ENCODE results near the gene ALKBH2.

DNA sequence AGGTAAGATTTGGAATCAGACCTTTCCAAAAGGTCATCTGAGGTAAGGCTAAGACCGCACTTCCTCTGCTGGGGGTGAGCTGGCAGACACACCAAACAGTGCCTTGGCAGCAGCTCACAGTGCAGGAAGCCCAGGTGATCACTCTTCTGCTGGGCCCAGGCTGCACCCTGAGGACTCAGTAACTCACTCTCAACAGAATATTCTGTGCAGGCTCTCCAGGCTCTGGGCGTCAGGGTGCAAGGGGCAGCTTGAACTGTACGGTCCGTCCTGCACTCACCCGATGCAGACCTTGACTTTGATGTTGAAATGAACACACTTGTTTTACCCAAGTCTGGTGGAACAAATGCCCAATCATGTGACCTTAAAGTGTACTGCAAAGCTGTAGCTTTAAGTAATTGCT is 6.0 kb downstream of the ALKBH2 start:
- no peak for TF ChIP-seq POLR2AphosphoS5 (IDR thresholded peaks at IDR 0.05; ENCODE audit: insufficient read depth in 1 of 2, low read depth in 1 of 2)
- no peak for TF ChIP-seq CTCF (IDR thresholded peaks at IDR 0.05)
- TF ChIP-seq POLR2A (IDR thresholded peaks at IDR 0.05): no peak
